Naive thymus-derived CD8-positive, alpha-beta T cell (primary cell): Measurements from ENCODE around the gene SLC48A1. TPM values are rescaled to one million over a fixed set of nuclear protein-coding genes. Genes with fewer than 3 reads are reported as not detected.

ENCODE experiments used
- ATAC-seq, 2 donors: fragments of 150-1000 bp; cut with Tn5 transposase in 1 of 2; sonication (Bioruptor Pico), chemical (Tn5 transposase) in 1 of 2; 1 replicate in 1 of 2; 2 replicates in 1 of 2; pipeline ENCODE4 v1.10.0; 2021; ENCODE audit warnings: mild to moderate bottlenecking in 2 of 2, moderate library complexity in 2 of 2
- POLR2A ChIA-PET: fragments of 350-600 bp; sonication (Branson Sonifier 250); formaldehyde crosslinking; loops from one replicate; lab custom pipeline; 2021; ENCODE audit warnings: antibody characterized with exemption; lab: Charles Lee
- DNase-seq, 10 donors: peaks; one replicate each; pipeline versions ENCODE4 v3.0.0 to v3.0.0-alpha.2; 2020 to 2022
- H3K27ac Mint-ChIP-seq, 10 donors: one replicate each; pipeline ENCODE4 v1.8.0; 2020 to 2022; ENCODE audit warnings: mild to moderate bottlenecking in 10 of 10, mixed read lengths in 10 of 10, moderate library complexity in 4 of 10, inconsistent platforms in 1 of 10
- H3K27me3 Mint-ChIP-seq, 5 donors: one replicate each; pipeline ENCODE4 v1.8.0; 2021 to 2022; ENCODE audit warnings: mixed read lengths in 5 of 5
- H3K36me3 Mint-ChIP-seq, 3 donors: one replicate each; pipeline ENCODE4 v1.8.0; 2020 to 2022; ENCODE audit warnings: mixed read lengths in 3 of 3, mild to moderate bottlenecking in 2 of 3, inconsistent platforms in 1 of 3
- H3K4me1 Mint-ChIP-seq, 4 donors: one replicate each; pipeline ENCODE4 v1.8.0; 2021 to 2022; ENCODE audit warnings: mixed read lengths in 4 of 4
- H3K4me3 Mint-ChIP-seq, 10 donors: one replicate each; pipeline ENCODE4 v1.8.0; 2020 to 2022; ENCODE audit warnings: mild to moderate bottlenecking in 10 of 10, mixed read lengths in 10 of 10, moderate library complexity in 6 of 10, inconsistent platforms in 1 of 10
- H3K9me3 Mint-ChIP-seq, 9 donors: one replicate each; pipeline ENCODE4 v1.8.0; 2020 to 2022; ENCODE audit warnings: mixed read lengths in 9 of 9, mild to moderate bottlenecking in 3 of 9, inconsistent platforms in 1 of 9, moderate library complexity in 1 of 9
- polyA plus RNA-seq, 3 donors: library from polyadenylated mRNA; unstranded; fragments of 300-500 nt; fragmentation: Illumina TruSeq; gene quantifications; one replicate each; pipeline ENCODE4 v1.2.3, GENCODE V29; 2021
- total RNA-seq, 8 experiments: library from RNA in 2 of 8; stranded (reverse) in 2 of 8; gene quantifications; one replicate each; pipeline ENCODE4 v1.2.3 and lab custom pipeline; 2021 to 2026

The SLC48A1 gene
- total RNA-seq (10 to 100 TPM; 11.5 to 12.8 TPM), polyA plus RNA-seq (10 to 100 TPM in 1 of 3 donors, 1 to 10 TPM in 2; 9.4 to 11.6 (median 9.7) TPM), total RNA-seq (lab: John Stamatoyannopoulos, UW) (5.9 to 9.7 (median 8.8) reads per million in 6 experiments)

- H3K9me3 Mint-ChIP-seq = no peaks in the 10 kb centered on the region
- peak within 1 kb of the TSS; percentile 49 to 88 (median 80) for H3K27ac Mint-ChIP-seq
- H3K4me3 Mint-ChIP-seq = peak within 1 kb of the TSS; percentile 82 to 92 (median 88)
- no peaks in the 10 kb centered on the region for H3K27me3 Mint-ChIP-seq
- POLR2A ChIA-PET = interaction anchor here (0.7 to 3.6 kb wide), 9 partner anchors 14 to 185 kb away, joined by 3 to 18 read pairs (median 5); partner anchors contain the start of genes RAPGEF3 and RPAP3
- ATAC-seq (peak; percentile 91), DNase-seq (peak; percentile 53 to 80 (median 76))
- no peaks in the 10 kb centered on the region for H3K36me3 Mint-ChIP-seq
- H3K4me1 Mint-ChIP-seq = peaks cover 9 to 33% (median 22%) of the 10 kb centered on the region in 4 donors
Observed at GRCh38 chr12:47773062-47773857, at the start of gene SLC48A1. TSS of gene SLC48A1 (plus strand) at chr12:47773238. CDS start at chr12:47773305, 67 bp downstream.

DNA sequence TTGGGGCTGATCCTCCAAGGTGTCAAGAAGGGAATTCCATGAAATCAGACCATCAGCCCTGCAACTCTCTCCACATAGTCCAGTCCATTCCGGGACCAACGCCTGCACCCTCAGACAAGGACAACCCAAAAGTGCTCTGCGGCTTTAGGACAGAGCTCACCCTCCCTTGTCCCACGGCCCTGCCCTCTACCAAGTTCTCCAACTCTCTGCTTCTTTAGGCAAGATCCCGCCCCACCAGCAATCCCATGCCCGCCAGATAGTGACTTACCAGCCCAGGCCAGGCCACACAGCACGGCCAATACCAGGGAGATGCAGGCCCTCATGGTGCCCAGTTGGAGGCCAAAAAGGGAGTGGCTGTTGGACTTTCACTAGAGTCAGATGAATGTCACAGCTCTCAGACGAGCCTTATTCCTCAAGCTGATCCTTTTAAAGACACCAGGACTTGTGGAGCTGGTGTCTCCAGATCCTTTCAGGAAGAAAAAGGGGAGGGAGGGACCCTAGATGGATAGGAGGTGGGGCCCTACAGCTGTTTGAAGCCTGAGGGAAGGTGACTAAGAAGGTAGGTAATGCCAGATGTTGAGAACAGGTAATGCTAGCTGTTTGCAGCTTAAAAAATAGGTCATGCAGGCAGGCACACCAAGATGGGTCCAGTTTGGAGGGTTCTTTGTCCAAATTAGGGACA, 47.8 kb upstream of the SLC48A1 start, which contains the start of gene ENDOU:
ENDOU (minus strand) TSS at position 400 of the 682 bp plus-strand sequence; CDS start at position 323, 77 bp downstream.
- ATAC-seq = no peak
- no peaks in the 10 kb centered on the region for H3K9me3 Mint-ChIP-seq
- peaks cover 0 to 29% (median 3%) of the 10 kb centered on the region in 3 donors for H3K36me3 Mint-ChIP-seq
- peak within 1 kb of the TSS in 3 of 10 donors; percentile 52 to 76 (median 67) for H3K27ac Mint-ChIP-seq
- no peak within 1 kb of the TSS for H3K4me3 Mint-ChIP-seq
- H3K4me1 Mint-ChIP-seq = peaks cover 20 to 28% (median 26%) of the 10 kb centered on the region in 4 donors
- no peaks in the 10 kb centered on the region for H3K27me3 Mint-ChIP-seq
- DNase-seq = no peak
- POLR2A ChIA-PET = no interaction called here

DNA sequence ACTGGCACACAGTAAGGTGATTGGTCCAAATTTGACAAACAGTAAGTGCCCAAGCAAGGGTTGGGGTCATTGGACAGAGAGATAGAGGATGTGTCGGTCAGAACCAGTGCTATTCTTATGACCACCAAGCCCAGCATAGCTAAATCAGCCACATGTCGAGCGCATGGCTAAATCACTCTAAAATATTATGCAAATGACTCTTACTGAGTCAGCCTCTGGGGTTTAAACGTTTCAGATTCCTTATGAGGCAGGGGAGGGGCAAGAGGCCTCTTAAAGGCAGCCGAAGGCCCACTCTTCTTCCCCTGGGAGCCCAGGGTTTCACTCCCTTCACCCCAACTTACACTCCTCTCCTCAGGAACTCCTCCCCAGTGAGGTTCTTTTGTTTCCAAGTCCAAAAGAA, 47.1 kb upstream of the SLC48A1 start:
- POLR2A ChIA-PET = no interaction called here
- H3K4me3 Mint-ChIP-seq = no peak overlapping the region
- H3K27me3 Mint-ChIP-seq = no peaks in the 10 kb centered on the region
- H3K9me3 Mint-ChIP-seq = no peaks in the 10 kb centered on the region
- DNase-seq (no peak), ATAC-seq (no peak)
- peaks cover 18 to 25% (median 23%) of the 10 kb centered on the region in 4 donors for H3K4me1 Mint-ChIP-seq
- H3K36me3 Mint-ChIP-seq = peaks cover 0 to 29% (median 3%) of the 10 kb centered on the region in 3 donors
- H3K27ac Mint-ChIP-seq = no peak overlapping the region

DNA sequence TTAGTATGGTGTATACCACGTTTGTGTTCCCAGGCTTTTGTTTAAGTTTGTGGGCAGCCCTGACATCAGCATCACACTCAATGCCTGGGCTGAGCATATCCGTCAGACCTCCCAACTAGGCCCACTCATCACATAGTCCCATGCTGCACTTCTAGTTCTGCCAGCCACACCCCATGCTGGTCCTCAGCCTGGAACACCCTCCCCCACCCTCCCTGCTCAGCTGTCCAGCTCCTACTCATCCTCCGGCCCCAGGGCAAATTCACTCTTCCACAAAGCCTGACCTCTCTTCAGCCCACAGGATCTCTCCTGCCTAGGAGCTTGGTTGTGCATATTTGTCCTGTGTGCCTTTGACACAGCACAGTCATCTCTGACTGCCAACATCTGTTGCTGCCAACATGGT, 43.8 kb upstream of the SLC48A1 start:
- peak overlapping the region in 1 of 10 donors; percentile 59 for H3K27ac Mint-ChIP-seq
- H3K27me3 Mint-ChIP-seq = no peaks in the 10 kb centered on the region
- no peaks in the 10 kb centered on the region for H3K9me3 Mint-ChIP-seq
- peaks cover 0 to 8% (median 3%) of the 10 kb centered on the region in 4 donors for H3K4me1 Mint-ChIP-seq
- POLR2A ChIA-PET = no interaction called here
- no peak overlapping the region for H3K4me3 Mint-ChIP-seq
- DNase-seq = peak in 1 of 10 donors; percentile 32
- ATAC-seq = no peak
- H3K36me3 Mint-ChIP-seq = peaks cover 0 to 13% (median 0%) of the 10 kb centered on the region in 3 donors

DNA sequence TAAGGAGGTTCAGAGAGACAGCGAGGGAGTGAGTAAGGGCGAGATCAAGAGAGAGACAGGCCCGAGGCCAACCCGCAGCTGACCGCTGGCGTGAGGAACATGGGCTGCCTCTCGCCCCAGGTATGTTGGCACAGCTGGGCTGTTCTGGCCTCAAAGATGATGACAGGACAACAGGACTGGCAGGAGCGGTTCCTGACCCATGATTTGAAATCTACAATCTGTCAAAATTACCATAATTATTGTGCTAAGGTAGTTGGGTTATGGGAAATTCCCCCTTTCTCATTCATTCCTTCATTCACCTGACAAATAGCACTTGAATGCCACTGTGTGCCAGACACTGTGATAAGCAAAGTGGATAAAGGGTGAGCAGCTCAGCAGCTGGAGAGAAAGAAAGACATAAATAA, 42.7 kb upstream of the SLC48A1 start:
- H3K27me3 Mint-ChIP-seq = no peaks in the 10 kb centered on the region
- peaks cover 0 to 5% (median 3%) of the 10 kb centered on the region in 4 donors for H3K4me1 Mint-ChIP-seq
- DNase-seq (peak in 1 of 10 donors; percentile 21), ATAC-seq (no peak)
- peaks cover 0 to 8% (median 0%) of the 10 kb centered on the region in 3 donors for H3K36me3 Mint-ChIP-seq
- H3K9me3 Mint-ChIP-seq = no peaks in the 10 kb centered on the region
- H3K27ac Mint-ChIP-seq = peak overlapping the region in 1 of 10 donors; percentile 75
- H3K4me3 Mint-ChIP-seq = no peak overlapping the region
- POLR2A ChIA-PET = no interaction called here

GRCh38 chr12:47731723-47732122, 41.3 kb upstream of the SLC48A1 start:
- Mint-ChIP-seq H3K36me3 (peaks cover 0 to 8% (median 0%) of the 10 kb centered on the region in 3 donors), H3K27me3 (no peaks in the 10 kb centered on the region), H3K9me3 (no peaks in the 10 kb centered on the region), H3K4me1 (peaks cover 0 to 7% (median 3%) of the 10 kb centered on the region in 4 donors), H3K4me3 (no peak overlapping the region), H3K27ac (no peak overlapping the region)
- POLR2A ChIA-PET = interaction anchor here (1.2 to 2.2 kb wide), 2 partner anchors 9 to 12 kb away, joined by 4 to 7 read pairs; no protein-coding TSS in a partner anchor
- peak in 1 of 10 donors; percentile 26 for DNase-seq
- no peak for ATAC-seq

GRCh38 chr12:47732504-47732903, 40.5 kb upstream of the SLC48A1 start:
- H3K27ac Mint-ChIP-seq = no peak overlapping the region
- no peaks in the 10 kb centered on the region for H3K27me3 Mint-ChIP-seq
- H3K4me1 Mint-ChIP-seq = peaks cover 0 to 7% (median 6%) of the 10 kb centered on the region in 4 donors
- no peaks in the 10 kb centered on the region for H3K9me3 Mint-ChIP-seq
- DNase-seq = no peak
- POLR2A ChIA-PET = interaction anchor here (2.2 kb wide), 1 partner anchor 11 kb away, joined by 7 read pairs; no protein-coding TSS in a partner anchor
- no peak for ATAC-seq
- peaks cover 0 to 8% (median 0%) of the 10 kb centered on the region in 3 donors for H3K36me3 Mint-ChIP-seq
- no peak overlapping the region for H3K4me3 Mint-ChIP-seq

DNA sequence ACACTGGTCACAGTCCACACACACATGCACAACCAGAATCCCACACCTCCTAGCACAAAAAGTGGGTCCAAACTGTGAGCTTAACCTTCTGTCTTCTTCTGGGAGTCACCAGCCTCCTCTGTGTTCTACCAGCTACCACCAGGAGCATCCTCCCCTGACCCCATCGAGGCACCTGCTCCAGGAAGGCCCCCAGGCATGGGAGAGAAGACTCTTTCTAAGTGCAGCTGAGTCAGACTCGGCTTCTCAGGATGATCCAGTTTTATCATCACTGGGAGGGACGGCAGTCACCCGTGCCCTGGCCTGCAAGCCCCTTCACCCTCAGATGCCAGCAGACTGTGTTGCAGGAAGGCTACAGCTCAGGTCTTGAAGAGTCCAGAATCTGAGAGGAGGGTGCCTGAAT, 39.9 kb upstream of the SLC48A1 start:
- ATAC-seq (no peak), DNase-seq (no peak)
- no peaks in the 10 kb centered on the region for H3K27me3 Mint-ChIP-seq
- no peaks in the 10 kb centered on the region for H3K9me3 Mint-ChIP-seq
- POLR2A ChIA-PET = interaction anchor here (2.2 kb wide), 1 partner anchor 10 kb away, joined by 7 read pairs; no protein-coding TSS in a partner anchor
- peaks cover 0 to 6% (median 0%) of the 10 kb centered on the region in 3 donors for H3K36me3 Mint-ChIP-seq
- H3K27ac Mint-ChIP-seq = peak overlapping the region in 3 of 10 donors; percentile 8 to 72 (median 9)
- no peak overlapping the region for H3K4me3 Mint-ChIP-seq
- peaks cover 0 to 12% (median 6%) of the 10 kb centered on the region in 4 donors for H3K4me1 Mint-ChIP-seq

- Mint-ChIP-seq H3K27ac (peak overlapping the region in 1 of 10 donors; percentile 34), H3K4me1 (peaks cover 12 to 30% (median 15%) of the 10 kb centered on the region in 4 donors), H3K27me3 (no peaks in the 10 kb centered on the region), H3K9me3 (peaks cover 0 to 2% (median 0%) of the 10 kb centered on the region in 9 donors), H3K36me3 (no peaks in the 10 kb centered on the region), H3K4me3 (no peak overlapping the region)
- POLR2A ChIA-PET = interaction anchor here (0.5 to 0.6 kb wide), 2 partner anchors 748 to 1833 kb away, joined by 3 to 4 read pairs; partner anchors contain the start of gene C12orf54
- ATAC-seq (no peak), DNase-seq (no peak)
Observed at GRCh38 chr12:47734725-47735480, 38.1 kb upstream of the SLC48A1 start.

DNA sequence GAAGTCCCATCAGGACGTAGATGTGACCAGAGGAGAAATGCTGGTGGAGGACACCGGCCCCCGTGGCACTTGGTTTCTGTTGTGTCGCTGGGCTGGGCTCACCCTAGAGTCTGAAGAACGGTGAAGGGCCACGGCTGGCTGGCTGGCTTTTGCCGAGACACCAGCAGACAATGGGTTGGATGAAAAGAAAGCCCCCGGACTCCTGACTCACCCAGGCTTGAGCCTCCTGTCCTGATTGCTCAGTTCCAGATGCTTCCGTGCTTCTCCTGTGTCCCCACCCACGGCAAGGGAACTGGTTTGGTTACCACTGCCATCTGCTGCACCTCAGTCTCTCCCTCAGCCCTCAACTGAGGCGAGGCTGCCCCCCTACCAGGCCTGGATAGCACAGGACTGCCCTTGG, 37.4 kb upstream of the SLC48A1 start:
- no peak for DNase-seq
- no peaks in the 10 kb centered on the region for H3K36me3 Mint-ChIP-seq
- no peak overlapping the region for H3K4me3 Mint-ChIP-seq
- peaks cover 0 to 2% (median 0%) of the 10 kb centered on the region in 9 donors for H3K9me3 Mint-ChIP-seq
- POLR2A ChIA-PET = no interaction called here
- peak overlapping the region in 2 of 10 donors; percentile 28 to 34 for H3K27ac Mint-ChIP-seq
- no peak for ATAC-seq
- no peaks in the 10 kb centered on the region for H3K27me3 Mint-ChIP-seq
- H3K4me1 Mint-ChIP-seq = peaks cover 19 to 37% (median 22%) of the 10 kb centered on the region in 4 donors

- no peak overlapping the region for H3K4me3 Mint-ChIP-seq
- H3K4me1 Mint-ChIP-seq = peaks cover 20 to 43% (median 28%) of the 10 kb centered on the region in 4 donors
- H3K27me3 Mint-ChIP-seq = no peaks in the 10 kb centered on the region
- POLR2A ChIA-PET = no interaction called here
- H3K9me3 Mint-ChIP-seq = peaks cover 0 to 2% (median 0%) of the 10 kb centered on the region in 9 donors
- no peak for DNase-seq
- ATAC-seq = no peak
- H3K27ac Mint-ChIP-seq = peak overlapping the region in 3 of 10 donors; percentile 11 to 52 (median 28)
- no peaks in the 10 kb centered on the region for H3K36me3 Mint-ChIP-seq
Observed at GRCh38 chr12:47736216-47736615, 36.8 kb upstream of the SLC48A1 start.
